Neural progenitor cell (in vitro differentiated cells): ENCODE data around the gene EPHB1. TPM values are rescaled to one million over a fixed set of nuclear protein-coding genes. Genes with fewer than 3 reads are reported as not detected.

Experiments used
- DNase-seq: peaks from one replicate; pipeline ENCODE4 v3.0.0-alpha.2; 2016; ENCODE audit warnings: low spot score
- H2AFZ ChIP-seq: fragments of 200-600 bp; sonication (generic); replicated peaks from 2 replicates; pipeline ENCODE4 v1.6.1; 2016; ENCODE audit warnings: antibody characterized with exemption
- H3F3A ChIP-seq: fragments of 200-600 bp; sonication (generic); 2 replicates; pipeline ENCODE4 v1.6.1; 2016; ENCODE audit warnings: antibody characterized with exemption, low read depth
- H3K27ac ChIP-seq: fragments of 200-600 bp; sonication (generic); 2 replicates; pipeline ENCODE4 v1.5.1; 2016; ENCODE audit warnings: mild to moderate bottlenecking
- H3K27me3 ChIP-seq: fragments of 200-600 bp; sonication (generic); 2 replicates; pipeline ENCODE4 v1.6.1; 2016; ENCODE audit warnings: mild to moderate bottlenecking, moderate library complexity
- H3K36me3 ChIP-seq: fragments of 200-600 bp; sonication (generic); 2 replicates; pipeline ENCODE4 v1.5.1; 2016
- H3K4me1 ChIP-seq: fragments of 200-600 bp; sonication (generic); 2 replicates; pipeline ENCODE4 v1.6.1; 2016; ENCODE audit warnings: mixed run types
- H3K4me2 ChIP-seq: fragments of 200-600 bp; sonication (generic); 2 replicates; pipeline ENCODE4 v1.6.1; 2016
- H3K4me3 ChIP-seq: fragments of 200-600 bp; sonication (generic); 2 replicates; pipeline ENCODE4 v1.5.1; 2016
- H3K79me2 ChIP-seq: fragments of 200-600 bp; sonication (generic); 2 replicates; pipeline ENCODE4 v1.6.1; 2016; ENCODE audit warnings: low read depth
- H3K9ac ChIP-seq: fragments of 200-600 bp; sonication (generic); 2 replicates; pipeline ENCODE4 v1.6.1; 2016
- H3K9me3 ChIP-seq: fragments of 200-600 bp; sonication (generic); 2 replicates; pipeline ENCODE4 v1.5.1; 2016; ENCODE audit warnings: low read depth
- H4K20me1 ChIP-seq: fragments of 200-600 bp; sonication (generic); 2 replicates; pipeline ENCODE4 v1.6.1; 2016; ENCODE audit warnings: low read depth
- H3K27ac Mint-ChIP-seq: 3 replicates; pipeline ENCODE4 v1.8.0; 2021; ENCODE audit warnings: mixed read lengths
- H3K27me3 Mint-ChIP-seq: 2 replicates; pipeline ENCODE4 v1.8.0; 2022; ENCODE audit warnings: low read depth, mild to moderate bottlenecking, inconsistent platforms, moderate library complexity, mixed read lengths; ENCODE audit not compliant: insufficient read depth
- H3K36me3 Mint-ChIP-seq: 3 replicates; pipeline ENCODE4 v1.8.0; 2021; ENCODE audit warnings: mixed read lengths
- H3K4me1 Mint-ChIP-seq: 3 replicates; pipeline ENCODE4 v1.8.0; 2021; ENCODE audit warnings: mixed read lengths
- H3K4me3 Mint-ChIP-seq: 3 replicates; pipeline ENCODE4 v1.8.0; 2021; ENCODE audit warnings: mild to moderate bottlenecking, moderate library complexity, mixed read lengths
- H3K9me3 Mint-ChIP-seq: 3 replicates; pipeline ENCODE4 v1.8.0; 2020; ENCODE audit warnings: mixed read lengths
- CTCF ChIP-seq: fragments of 200-600 bp; sonication (generic); IDR thresholded peaks from 2 replicates; pipeline ENCODE4 v1.5.1; 2017; ENCODE audit warnings: antibody characterized with exemption, mild to moderate bottlenecking
- EZH2 ChIP-seq: fragments of 200-600 bp; sonication (generic); IDR thresholded peaks from 2 replicates; pipeline ENCODE4 v1.6.1; 2017; ENCODE audit warnings: antibody characterized with exemption, mild to moderate bottlenecking, moderate library complexity
- EZH2phosphoT487 ChIP-seq: fragments of 200-600 bp; sonication (generic); IDR thresholded peaks from 2 replicates; pipeline ENCODE4 v1.6.1; 2017; ENCODE audit warnings: antibody characterized with exemption
- total RNA-seq: library from RNA; depleted of rRNA; stranded (reverse); fragments of >200 nt; gene quantifications from 2 replicates; pipeline ENCODE4 v1.2.3, GENCODE V29; 2015; ENCODE audit warnings: low replicate concordance

Gene EPHB1
- total RNA-seq, 1 donor from 2014 or later = 9.1 TPM

- Histone ChIP-seq H3K9me3 (no peaks in the 10 kb centered on the region), H3K27me3 (no peaks in the 10 kb centered on the region), H3K27ac (no peak overlapping the region)
Measured at GRCh38 chr3:135157045-135157740, 362.1 kb downstream of the EPHB1 start.

DNA sequence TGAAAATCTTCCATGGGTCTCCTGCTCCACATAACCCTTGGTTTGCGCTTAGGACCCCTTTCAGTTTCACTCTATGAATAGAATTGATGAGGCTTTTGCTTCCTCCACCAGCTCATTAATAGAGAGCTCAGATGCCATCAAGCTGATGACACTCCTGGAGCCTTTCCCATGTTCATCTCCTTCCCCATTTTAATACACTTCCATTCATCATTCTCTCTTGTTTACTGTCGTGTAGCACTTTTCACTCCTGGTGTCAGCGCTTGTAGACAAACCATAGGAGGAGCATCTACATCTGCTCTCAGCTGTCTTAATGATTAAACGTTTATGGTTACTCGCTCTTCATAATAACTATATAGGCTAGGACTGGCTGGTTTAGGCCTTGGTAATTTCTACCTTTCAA lies 363.5 kb downstream of the EPHB1 start:
- Histone ChIP-seq H3K27me3 (no peaks in the 10 kb centered on the region), H2AFZ (no peak overlapping the region), H3K9ac (no peak overlapping the region), H3K9me3 (no peaks in the 10 kb centered on the region), H3K27ac (no peak overlapping the region), H4K20me1 (no peaks in the 10 kb centered on the region), H3K4me2 (no peak overlapping the region), H3F3A (no peaks in the 10 kb centered on the region), H3K4me3 (no peak overlapping the region), H3K36me3 (no peaks in the 10 kb centered on the region), H3K4me1 (peaks cover 23% of the 10 kb centered on the region), H3K79me2 (no peaks in the 10 kb centered on the region)
- no peak for DNase-seq
- Mint-ChIP-seq H3K36me3 (peaks cover 8% of the 10 kb centered on the region), H3K9me3 (no peaks in the 10 kb centered on the region), H3K4me1 (peaks cover 23% of the 10 kb centered on the region), H3K27ac (no peak overlapping the region), H3K4me3 (no peak overlapping the region), H3K27me3 (peaks cover 2% of the 10 kb centered on the region)
- TF ChIP-seq EZH2 (no peak), CTCF (no peak), EZH2phosphoT487 (no peak)

More at GRCh38 chr3:135157045-135157740, 362.1 kb downstream of the EPHB1 start:
- H2AFZ ChIP-seq = no peak overlapping the region
- Mint-ChIP-seq H3K36me3 (peaks cover 4% of the 10 kb centered on the region), H3K4me3 (no peak overlapping the region), H3K4me1 (peaks cover 23% of the 10 kb centered on the region), H3K9me3 (no peaks in the 10 kb centered on the region), H3K27me3 (no peaks in the 10 kb centered on the region), H3K27ac (no peak overlapping the region)
- TF ChIP-seq EZH2phosphoT487 (no peak), CTCF (no peak), EZH2 (no peak)
- H3K36me3 ChIP-seq = no peaks in the 10 kb centered on the region
- no peak overlapping the region for H3K4me2 ChIP-seq
- H3K4me1 ChIP-seq = peaks cover 23% of the 10 kb centered on the region
- no peaks in the 10 kb centered on the region for H4K20me1 ChIP-seq
- no peaks in the 10 kb centered on the region for H3K79me2 ChIP-seq
- no peaks in the 10 kb centered on the region for H3F3A ChIP-seq
- DNase-seq = no peak
- no peak overlapping the region for H3K9ac ChIP-seq
- no peak overlapping the region for H3K4me3 ChIP-seq

- Mint-ChIP-seq H3K4me3 (no peak overlapping the region), H3K36me3 (peaks cover 8% of the 10 kb centered on the region), H3K27me3 (peaks cover 2% of the 10 kb centered on the region), H3K27ac (no peak overlapping the region), H3K9me3 (no peaks in the 10 kb centered on the region), H3K4me1 (peaks cover 23% of the 10 kb centered on the region)
- H3K9me3 ChIP-seq = no peaks in the 10 kb centered on the region
- H4K20me1 ChIP-seq = no peaks in the 10 kb centered on the region
- no peak for TF ChIP-seq EZH2phosphoT487
- no peak for TF ChIP-seq EZH2
- no peak for TF ChIP-seq CTCF
- no peak overlapping the region for H3K9ac ChIP-seq
- no peak overlapping the region for H3K4me3 ChIP-seq
- DNase-seq = no peak
- H2AFZ ChIP-seq = no peak overlapping the region
- H3K27ac ChIP-seq = no peak overlapping the region
- H3K4me2 ChIP-seq = peak overlapping the region; percentile 20
- peaks cover 23% of the 10 kb centered on the region for H3K4me1 ChIP-seq
- no peaks in the 10 kb centered on the region for H3K27me3 ChIP-seq
- no peaks in the 10 kb centered on the region for H3F3A ChIP-seq
- no peaks in the 10 kb centered on the region for H3K79me2 ChIP-seq
- no peaks in the 10 kb centered on the region for H3K36me3 ChIP-seq
Measured at GRCh38 chr3:135159681-135160247, 364.7 kb downstream of the EPHB1 start.
